ENCODE data around the gene EVI5. TPM values are rescaled to one million over a fixed set of nuclear protein-coding genes. Genes with fewer than 3 reads are reported as not detected.

Gene EVI5
- total and polyA plus RNA-seq, 10 of the 15 experiments (the other 5 are each of a cell fraction or from before 2014, with no cell fraction given) = 0.27 to 6.8 (median 1.7) TPM

- Histone ChIP-seq H3K79me2 (ENCODE audit: control insufficient read depth, insufficient read depth, low read length) (no peaks in the 10 kb centered on the region), H3K4me2 (ENCODE audit: control insufficient read depth, insufficient read depth) (peak within 1 kb of the TSS; percentile 77), H3K9ac (ENCODE audit: control insufficient read depth, insufficient read depth, low read length) (peak within 1 kb of the TSS; percentile 72), H3K27ac (ENCODE audit: control insufficient read depth, insufficient read depth) (peak within 1 kb of the TSS; percentile 77), H3K4me3 (peak within 1 kb of the TSS; percentile 93), H3K9me3 (replicated peaks; ENCODE audit: control insufficient read depth, insufficient read depth, low read length) (no peaks in the 10 kb centered on the region), H4K20me1 (ENCODE audit: control insufficient read depth, insufficient read depth) (no peaks in the 10 kb centered on the region), H3K27me3 (replicated peaks in 1 of 2; ENCODE audit: control insufficient read depth in 2 of 2, insufficient read depth in 2 of 2, low read length in 1 of 2) (no peaks in the 10 kb centered on the region), H2AFZ (ENCODE audit: control insufficient read depth, low read depth, low read length) (peak within 1 kb of the TSS; percentile 82), H3K4me1 (ENCODE audit: control insufficient read depth, insufficient read depth, low read length) (peaks cover 6% of the 10 kb centered on the region), H3K36me3 (ENCODE audit: control insufficient read depth in 2 of 2, insufficient read depth in 2 of 2, low read length in 1 of 2) (no peaks in the 10 kb centered on the region; a peak in 1 of 4 replicates)
- in situ Hi-C loops (cut with MboI) = no loop called here
- CTCF ChIA-PET = interaction anchor here (0.8 to 10.1 kb wide), 19 partner anchors 9 to 178 kb away, joined by 3 to 60 read pairs (median 5); no protein-coding TSS in a partner anchor
- FAIRE-seq (peak; percentile 44), ATAC-seq (peak; percentile 46), DNase-seq (ENCODE audit: low read depth, low spot score) (no peak)
- intact Hi-C loops (cut with micrococcal nuclease; ENCODE audit: unreplicated experiment) = loop anchor here (1.0 to 5.0 kb wide), 3 partner anchors 16 to 111 kb away; no protein-coding TSS in a partner anchor
- SMC1A ChIA-PET (ENCODE audit: uncharacterized antibody, unreplicated experiment) = interaction anchor here (0.8 to 8.6 kb wide), 20 partner anchors 9 to 176 kb away, joined by 3 to 100 read pairs (median 5); no protein-coding TSS in a partner anchor
- 4% methylated on average over 56 of the region's 77 CpGs for WGBS (ENCODE audit: insufficient coverage, insufficient replicate concordance, low lambda C conversion rate, missing lambda C conversion rate)
- RAD21 ChIA-PET (ENCODE audit: unreplicated experiment) = interaction anchor here (0.8 to 9.0 kb wide), 19 partner anchors 9 to 188 kb away, joined by 3 to 138 read pairs (median 8); no protein-coding TSS in a partner anchor
- POLR2A ChIA-PET = interaction anchor here (0.6 to 8.7 kb wide), 19 partner anchors 8 to 1214 kb away, joined by 3 to 77 read pairs (median 5); no protein-coding TSS in a partner anchor
- no TSS peak for BruUV-seq (replicated peaks)
- no peak for TF ChIP-seq HCFC1 (IDR thresholded peaks at IDR 0.05; ENCODE audit: low read length)
- TF ChIP-seq RAD21 (IDR thresholded peaks at IDR 0.05; ENCODE audit: insufficient read depth, low read depth, low read length) = peak; percentile 35
- peak; percentile 6 for TF ChIP-seq BCL11A (IDR thresholded peaks at IDR 0.05; ENCODE audit: low read depth, low read length)
- peak in 1 of 2 experiments; percentile 66; a peak in 1 of 3 replicates for TF ChIP-seq EGR1 (IDR thresholded peaks at IDR 0.05; ENCODE audit: borderline replicate concordance in 1 of 2, low read depth in 2 of 2, low read length in 2 of 2)
- 0 out of 2 replicates have a peak, but pooled peaks have one; percentile 29 for TF ChIP-seq E2F4 (IDR thresholded peaks at IDR 0.05; ENCODE audit: low read depth, low read length)
- peak; percentile 89 for TF ChIP-seq ZNF687 (IDR thresholded peaks at IDR 0.05)
- peak; percentile 82 for TF ChIP-seq MEF2A (IDR thresholded peaks at IDR 0.05; ENCODE audit: insufficient read depth, low read depth, low read length)
- peak; percentile 60 for TF ChIP-seq BCL3 (IDR thresholded peaks at IDR 0.05; ENCODE audit: borderline replicate concordance, insufficient read depth, low read depth, low read length, poor library complexity, severe bottlenecking)
- peak in 1 of 2 experiments; percentile 72; a peak in 3 of 4 replicates for TF ChIP-seq BHLHE40 (IDR thresholded peaks at IDR 0.05; ENCODE audit: borderline replicate concordance in 1 of 2, low read depth in 2 of 2, low read length in 1 of 2)
- peak; percentile 49; the same call in 1 of the 2 replicates for TF ChIP-seq CREM (IDR thresholded peaks at IDR 0.05; ENCODE audit: low read depth)
- TF ChIP-seq KLF5 (IDR thresholded peaks at IDR 0.05; ENCODE audit: partially characterized antibody) = peak; percentile 43
- TF ChIP-seq HSF1 (IDR thresholded peaks at IDR 0.05; ENCODE audit: low read depth, low read length) = no peak
- peak; percentile 26; the same call in 1 of the 2 replicates for TF ChIP-seq SMC3 (IDR thresholded peaks at IDR 0.05; ENCODE audit: borderline replicate concordance, low read length)
Observed at GRCh38 chr1:92486251-92487077, 298.4 kb downstream of the EVI5 start, which contains the start of gene GFI1. TSS of gene GFI1 (minus strand) at chr1:92486925. CDS start at chr1:92483487, 3,438 bp downstream.
